H9 (cell line): ENCODE measurements around the gene EIF4A3. TPM values are rescaled to one million over a fixed set of nuclear protein-coding genes. Genes with fewer than 3 reads are reported as not detected.

Source experiments
- DNase-seq: peaks from one replicate; pipeline ENCODE4 v3.0.0-alpha.2; 2017
- H2AFZ ChIP-seq: one replicate; pipeline ENCODE4 v1.6.1; 2013; ENCODE audit warnings: mild to moderate bottlenecking, low read length, control low read depth, moderate library complexity
- H2AK5ac ChIP-seq: 2 replicates; pipeline ENCODE4 v1.6.1; 2013; ENCODE audit warnings: low read length, control low read depth, mixed read lengths; ENCODE audit not compliant: insufficient read length
- H2BK120ac ChIP-seq: one replicate; pipeline ENCODE4 v1.6.1; 2013; ENCODE audit warnings: low read depth, mild to moderate bottlenecking, low read length, control low read depth, inconsistent platforms; ENCODE audit not compliant: poor library complexity, severe bottlenecking
- H2BK12ac ChIP-seq: 2 replicates; pipeline ENCODE4 v1.6.1; 2013; ENCODE audit warnings: low read length, control low read depth, mixed read lengths, low read depth; ENCODE audit not compliant: insufficient read length
- H2BK15ac ChIP-seq: 2 replicates; pipeline ENCODE4 v1.6.1; 2013; ENCODE audit warnings: low read depth, low read length, control low read depth
- H2BK20ac ChIP-seq: one replicate; pipeline ENCODE4 v1.6.1; 2013; ENCODE audit warnings: low read depth, mild to moderate bottlenecking, low read length, control low read depth, inconsistent platforms; ENCODE audit not compliant: poor library complexity, severe bottlenecking
- H2BK5ac ChIP-seq: 2 replicates; pipeline ENCODE4 v1.6.1; 2013; ENCODE audit warnings: low read length, control low read depth, mixed read lengths; ENCODE audit not compliant: insufficient read length
- H3K14ac ChIP-seq: 2 replicates; pipeline ENCODE4 v1.6.1; 2013; ENCODE audit warnings: low read length, control low read depth; ENCODE audit not compliant: insufficient read depth
- H3K18ac ChIP-seq: 2 replicates; pipeline ENCODE4 v1.6.1; 2013; ENCODE audit warnings: low read depth, mild to moderate bottlenecking, mixed read lengths, low read length, control low read depth; ENCODE audit not compliant: insufficient read length
- H3K23ac ChIP-seq: 2 replicates; pipeline ENCODE4 v1.6.1; 2013; ENCODE audit warnings: low read length, control low read depth, mixed read lengths, low read depth; ENCODE audit not compliant: insufficient read length
- H3K23me2 ChIP-seq: 2 replicates; pipeline ENCODE4 v1.6.1; 2013; ENCODE audit warnings: low read depth, mild to moderate bottlenecking, mixed read lengths, low read length, control low read depth; ENCODE audit not compliant: insufficient read length, poor library complexity, severe bottlenecking
- H3K27ac ChIP-seq: 2 replicates; pipeline ENCODE4 v1.5.1; 2013; ENCODE audit warnings: low read length, control low read depth, mixed read lengths, low read depth; ENCODE audit not compliant: insufficient read length
- H3K27me3 ChIP-seq: 2 replicates; pipeline ENCODE4 v1.6.1; 2013; ENCODE audit warnings: low read length, control low read depth, inconsistent platforms; ENCODE audit not compliant: insufficient read depth
- H3K4ac ChIP-seq: 2 replicates; pipeline ENCODE4 v1.6.1; 2013; ENCODE audit warnings: low read depth, mild to moderate bottlenecking, control low read depth, inconsistent platforms, low read length, moderate library complexity
- H3K4me1 ChIP-seq: 2 replicates; pipeline ENCODE4 v1.6.1; 2013; ENCODE audit warnings: low read length, control low read depth, inconsistent platforms; ENCODE audit not compliant: insufficient read depth
- H3K4me2 ChIP-seq: 2 replicates; pipeline ENCODE4 v1.6.1; 2013; ENCODE audit warnings: low read length, control low read depth, mixed read lengths; ENCODE audit not compliant: insufficient read length, insufficient read depth
- H3K56ac ChIP-seq: 2 replicates; pipeline ENCODE4 v1.6.1; 2013; ENCODE audit warnings: low read depth, mild to moderate bottlenecking, mixed read lengths, low read length, control low read depth; ENCODE audit not compliant: insufficient read length
- H3K79me1 ChIP-seq: 2 replicates; pipeline ENCODE4 v1.6.1; 2013; ENCODE audit warnings: low read depth, mild to moderate bottlenecking, moderate library complexity, low read length, control low read depth, inconsistent platforms; ENCODE audit not compliant: insufficient read depth, poor library complexity, severe bottlenecking
- H3K79me2 ChIP-seq: 2 replicates; pipeline ENCODE4 v1.6.1; 2013; ENCODE audit warnings: low read length, control low read depth, inconsistent platforms; ENCODE audit not compliant: insufficient read depth
- H3K9ac ChIP-seq: 2 replicates; pipeline ENCODE4 v1.6.1; 2013; ENCODE audit warnings: low read length, control low read depth, mixed read lengths; ENCODE audit not compliant: insufficient read length; ENCODE audit errors: extremely low read depth
- H3K9me3 ChIP-seq: one replicate; pipeline ENCODE4 v1.6.1; 2013; ENCODE audit warnings: low read depth, low read length, inconsistent platforms; ENCODE audit not compliant: control insufficient read depth
- H3T11ph ChIP-seq: one replicate; pipeline ENCODE4 v1.6.1; 2013; ENCODE audit warnings: mild to moderate bottlenecking, low read length, control low read depth, inconsistent platforms
- H4K20me1 ChIP-seq: one replicate; pipeline ENCODE4 v1.6.1; 2013; ENCODE audit not compliant: control insufficient read depth, insufficient read length, insufficient read depth
- H4K5ac ChIP-seq: 2 replicates; pipeline ENCODE4 v1.6.1; 2013; ENCODE audit warnings: low read depth, mild to moderate bottlenecking, mixed read lengths, low read length, control low read depth; ENCODE audit not compliant: insufficient read length
- H4K8ac ChIP-seq: replicated peaks from 2 replicates; pipeline ENCODE4 v1.6.1; 2013; ENCODE audit warnings: low read length, control low read depth, mixed read lengths, low read depth; ENCODE audit not compliant: insufficient read length
- H4K91ac ChIP-seq: 2 replicates; pipeline ENCODE4 v1.6.1; 2013; ENCODE audit warnings: low read depth, mild to moderate bottlenecking, moderate library complexity, mixed read lengths, low read length, control low read depth; ENCODE audit not compliant: insufficient read length
- H3K27ac Mint-ChIP-seq, 3 experiments: 2 replicates in 2 of 3; 3 replicates in 1 of 3; pipeline ENCODE4 v1.8.0; 2020 to 2021; ENCODE audit warnings: mixed read lengths in 3 of 3, mild to moderate bottlenecking in 1 of 3, moderate library complexity in 1 of 3
- H3K27me3 Mint-ChIP-seq: 2 replicates; pipeline ENCODE4 v1.8.0; 2021; ENCODE audit warnings: low read depth, mild to moderate bottlenecking, moderate library complexity, mixed read lengths
- H3K36me3 Mint-ChIP-seq, 3 experiments: 2 replicates in 2 of 3; 3 replicates in 1 of 3; pipeline ENCODE4 v1.8.0; 2020 to 2021; ENCODE audit warnings: low read depth in 3 of 3, mixed read lengths in 3 of 3; ENCODE audit not compliant: insufficient read depth in 1 of 3
- H3K4me1 Mint-ChIP-seq, 2 experiments: 2 replicates each; pipeline ENCODE4 v1.8.0; 2020; ENCODE audit warnings: mixed read lengths in 2 of 2
- H3K4me3 Mint-ChIP-seq, 2 experiments: 2 replicates in 1 of 2; 3 replicates in 1 of 2; pipeline ENCODE4 v1.8.0; 2020 to 2021; ENCODE audit warnings: mild to moderate bottlenecking in 2 of 2, mixed read lengths in 2 of 2, moderate library complexity in 1 of 2
- H3K9me3 Mint-ChIP-seq, 2 experiments: 2 replicates in 1 of 2; 3 replicates in 1 of 2; pipeline ENCODE4 v1.8.0; 2020; ENCODE audit warnings: mild to moderate bottlenecking in 2 of 2, mixed read lengths in 2 of 2, moderate library complexity in 1 of 2
- CTCF ChIP-seq: fragments of 200-600 bp; sonication (generic); conservative IDR thresholded peaks from 3 replicates; pipeline ENCODE4 v1.8.0; 2021; ENCODE audit warnings: antibody characterized with exemption, mild to moderate bottlenecking
- WGBS: extraction: QIAGEN DNeasy Blood & Tissue Kit; methylation state at CpG from one replicate; pipeline ENCODE4 v1.1.7; 2013; ENCODE audit warnings: missing lambda C conversion rate, low lambda C conversion rate, mixed read lengths; ENCODE audit not compliant: insufficient read length; ENCODE audit errors: extremely low coverage; 5-methylcytosine and 5-hydroxymethylcytosine counted together
- total RNA-seq: library from RNA; stranded (reverse); gene quantifications from 2 replicates; pipeline ENCODE4 v1.2.1, GENCODE V29; 2021

The EIF4A3 gene
- total RNA-seq, 1 experiment from 2014 or later = 162 TPM

GRCh38 chr17:80116921-80117380 is 30.0 kb downstream of the EIF4A3 start:
- H4K20me1 ChIP-seq = no peaks in the 10 kb centered on the region
- no CpG with 5 or more reads among the region's 13 CpGs for WGBS
- no peak for TF ChIP-seq CTCF
- no peak overlapping the region for H3K18ac ChIP-seq
- Mint-ChIP-seq H3K27ac (no peak overlapping the region; a peak in 1 of 7 replicates), H3K4me3 (no peak overlapping the region), H3K9me3 (peaks cover 0 to 7% of the 10 kb centered on the region in 2 experiments; a peak in 1 of 5 replicates), H3K4me1 (peaks cover 10 to 24% of the 10 kb centered on the region in 2 experiments), H3K27me3 (no peaks in the 10 kb centered on the region; the same call in 1 of the 2 replicates), H3K36me3 (peaks cover 2 to 41% (median 7%) of the 10 kb centered on the region in 3 experiments; a peak in 5 of 7 replicates)
- H3K4me2 ChIP-seq = no peak overlapping the region
- H3K79me2 ChIP-seq = no peaks in the 10 kb centered on the region
- H3K9ac ChIP-seq = no peak overlapping the region
- no peak overlapping the region for H2BK5ac ChIP-seq
- H3K4ac ChIP-seq = no peak overlapping the region
- no peak overlapping the region for H3K27ac ChIP-seq
- H3K4me1 ChIP-seq = no peaks in the 10 kb centered on the region
- H2BK12ac ChIP-seq = no peak overlapping the region
- H4K91ac ChIP-seq = no peak overlapping the region
- H3K79me1 ChIP-seq = no peaks in the 10 kb centered on the region
- no peak overlapping the region for H2BK15ac ChIP-seq
- no peak overlapping the region; the same call in 1 of the 2 replicates for H3K14ac ChIP-seq
- no peak overlapping the region for H2AFZ ChIP-seq
- no peak overlapping the region for H2AK5ac ChIP-seq
- no peaks in the 10 kb centered on the region for H3K23me2 ChIP-seq
- H2BK20ac ChIP-seq = no peak overlapping the region
- no peak overlapping the region for H3K56ac ChIP-seq
- H2BK120ac ChIP-seq = no peak overlapping the region
- H3K9me3 ChIP-seq = no peaks in the 10 kb centered on the region
- H3T11ph ChIP-seq = no peak overlapping the region
- H3K27me3 ChIP-seq = no peaks in the 10 kb centered on the region
- DNase-seq = peak; percentile 24
- H4K8ac ChIP-seq = no peak overlapping the region
- H4K5ac ChIP-seq = no peak overlapping the region
- no peak overlapping the region for H3K23ac ChIP-seq
